KOPT-K1 (cell line): ENCODE results near the gene OLFML1.

Experiments
- H3K27ac ChIP-seq: fragments of 200-600 bp; sonication (generic); 2 replicates; pipeline ENCODE4 v1.5.1; 2016; ENCODE audit warnings: antibody characterized with exemption, mild to moderate bottlenecking, low read depth, low read length; ENCODE audit not compliant: poor library complexity, severe bottlenecking
- H3K36me3 ChIP-seq: fragments of 200-600 bp; sonication (generic); 2 replicates; pipeline ENCODE4 v1.5.1; 2017; ENCODE audit warnings: antibody characterized with exemption, mild to moderate bottlenecking, low read length, moderate library complexity; ENCODE audit not compliant: insufficient read depth
- H3K9me3 ChIP-seq: fragments of 200-600 bp; sonication (generic); 2 replicates; pipeline ENCODE4 v1.5.1; 2017; ENCODE audit warnings: antibody characterized with exemption, low read length, mild to moderate bottlenecking; ENCODE audit not compliant: insufficient read depth, poor library complexity, severe bottlenecking

OLFML1 gene

GRCh38 chr11:7485186-7486097, at the start of gene OLFML1:
OLFML1 (plus strand) TSS chr11:7485506; CDS start chr11:7485876, 370 bp downstream.
- H3K36me3 ChIP-seq, result no peaks in the 10 kb centered on the region
- no peaks in the 10 kb centered on the region for H3K9me3 ChIP-seq
- H3K27ac ChIP-seq, result no peak within 1 kb of the TSS

- Histone ChIP-seq H3K36me3 (no peaks in the 10 kb centered on the region), H3K27ac (no peak overlapping the region), H3K9me3 (no peaks in the 10 kb centered on the region)
Measured at GRCh38 chr11:7436146-7436545, 49.2 kb upstream of the OLFML1 start.

- Histone ChIP-seq H3K27ac (no peak overlapping the region), H3K36me3 (no peaks in the 10 kb centered on the region)
Measured at GRCh38 chr11:7436657-7437056, 48.6 kb upstream of the OLFML1 start.

GRCh38 chr11:7437696-7438095, 47.6 kb upstream of the OLFML1 start:
- no peaks in the 10 kb centered on the region for H3K9me3 ChIP-seq
- H3K27ac ChIP-seq, result no peak overlapping the region
- no peaks in the 10 kb centered on the region for H3K36me3 ChIP-seq

More at GRCh38 chr11:7436657-7437056, 48.6 kb upstream of the OLFML1 start:
- no peaks in the 10 kb centered on the region for H3K9me3 ChIP-seq

- H3K9me3 ChIP-seq, result no peaks in the 10 kb centered on the region
- no peaks in the 10 kb centered on the region for H3K36me3 ChIP-seq
- no peak overlapping the region for H3K27ac ChIP-seq
Measured at GRCh38 chr11:7439746-7440320, 45.5 kb upstream of the OLFML1 start.

GRCh38 chr11:7442588-7443215, 42.6 kb upstream of the OLFML1 start:
- no peaks in the 10 kb centered on the region for H3K36me3 ChIP-seq
- no peak overlapping the region for H3K27ac ChIP-seq

GRCh38 chr11:7444091-7444981, 41.0 kb upstream of the OLFML1 start:
- H3K27ac ChIP-seq, result no peak overlapping the region
- H3K36me3 ChIP-seq, result no peaks in the 10 kb centered on the region
- H3K9me3 ChIP-seq, result no peaks in the 10 kb centered on the region

More at GRCh38 chr11:7442588-7443215, 42.6 kb upstream of the OLFML1 start:
- no peaks in the 10 kb centered on the region for H3K9me3 ChIP-seq

GRCh38 chr11:7445564-7445963, 39.7 kb upstream of the OLFML1 start:
- H3K9me3 ChIP-seq, result no peaks in the 10 kb centered on the region
- H3K36me3 ChIP-seq, result no peaks in the 10 kb centered on the region

GRCh38 chr11:7448201-7448600, 37.1 kb upstream of the OLFML1 start:
- no peak overlapping the region for H3K27ac ChIP-seq
- H3K9me3 ChIP-seq, result no peaks in the 10 kb centered on the region
- no peaks in the 10 kb centered on the region for H3K36me3 ChIP-seq

More at GRCh38 chr11:7445564-7445963, 39.7 kb upstream of the OLFML1 start:
- no peak overlapping the region for H3K27ac ChIP-seq

GRCh38 chr11:7449211-7449840, 36.0 kb upstream of the OLFML1 start:
- no peak overlapping the region for H3K27ac ChIP-seq
- H3K9me3 ChIP-seq, result no peaks in the 10 kb centered on the region
- no peaks in the 10 kb centered on the region for H3K36me3 ChIP-seq

- Histone ChIP-seq H3K27ac (no peak overlapping the region), H3K9me3 (no peaks in the 10 kb centered on the region), H3K36me3 (no peaks in the 10 kb centered on the region)
Measured at GRCh38 chr11:7449841-7450214, 35.5 kb upstream of the OLFML1 start.

GRCh38 chr11:7450836-7451235, 34.5 kb upstream of the OLFML1 start:
- Histone ChIP-seq H3K9me3 (no peaks in the 10 kb centered on the region), H3K27ac (no peak overlapping the region), H3K36me3 (no peaks in the 10 kb centered on the region)

- no peak overlapping the region for H3K27ac ChIP-seq
- no peaks in the 10 kb centered on the region for H3K9me3 ChIP-seq
- no peaks in the 10 kb centered on the region for H3K36me3 ChIP-seq
Measured at GRCh38 chr11:7451520-7451919, 33.8 kb upstream of the OLFML1 start.

- Histone ChIP-seq H3K27ac (no peak overlapping the region), H3K36me3 (no peaks in the 10 kb centered on the region)
Measured at GRCh38 chr11:7451952-7452494, 33.3 kb upstream of the OLFML1 start.

More at GRCh38 chr11:7451952-7452494, 33.3 kb upstream of the OLFML1 start:
- H3K9me3 ChIP-seq, result no peaks in the 10 kb centered on the region
